GM12892 (cell line): ENCODE data around the gene SLC26A4.
"Not testable (repeated sequence)": the region's sequence is repeated elsewhere in the genome, so short reads cannot be mapped to it uniquely, and the experiment has no call there.

ENCODE experiments used
- DNase-seq: peaks from one replicate; pipeline ENCODE4 v3.0.0; 2011; ENCODE audit not compliant: insufficient read length
- FAIRE-seq: peaks from 2 replicates; lab custom pipeline; 2011; peaks lifted over from hg19 to GRCh38; lab: Jason Lieb, UNC
- POLR2A ChIP-seq: IDR thresholded peaks from 2 replicates; pipeline ENCODE4 v1.6.1; 2011; ENCODE audit warnings: low read depth, low read length, control low read depth
- POLR2AphosphoS5 ChIP-seq: IDR thresholded peaks from 2 replicates; pipeline ENCODE4 v1.6.1; 2011; ENCODE audit warnings: low read depth, low read length, control low read depth
- TAF1 ChIP-seq: IDR thresholded peaks from 2 replicates; pipeline ENCODE4 v1.6.1; 2011; ENCODE audit warnings: low read depth, mild to moderate bottlenecking, control low read depth, low read length, borderline replicate concordance

SLC26A4 gene

DNA sequence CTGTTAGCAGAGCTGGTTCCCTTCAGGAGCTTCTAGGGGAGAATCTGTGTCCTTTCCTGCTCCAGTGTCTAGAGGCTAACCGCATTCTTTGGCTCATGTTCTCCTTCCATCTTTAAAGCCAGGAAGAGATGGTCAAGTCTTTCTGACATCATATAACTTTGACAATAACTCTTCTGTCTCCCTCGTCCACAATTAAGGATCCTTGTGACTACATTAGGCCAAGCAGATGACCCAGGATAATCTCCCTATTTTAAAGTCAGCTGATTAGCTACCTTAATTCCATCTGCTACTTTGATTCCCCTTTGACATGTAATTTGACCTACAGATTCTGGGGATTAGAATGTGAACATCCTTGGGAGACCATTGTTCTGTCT lies 28.1 kb upstream of the SLC26A4 start:
- no peak for FAIRE-seq
- DNase-seq = no peak
- TF ChIP-seq TAF1 (no peak), POLR2AphosphoS5 (no peak), POLR2A (no peak)

- peak; percentile 5 for FAIRE-seq
- no peak for TF ChIP-seq TAF1
- TF ChIP-seq POLR2A = no peak
- no peak for TF ChIP-seq POLR2AphosphoS5
- DNase-seq = no peak
These were observed 22.0 kb upstream of the SLC26A4 start for GRCh38 chr7:107638594-107638993.

- not testable (repeated sequence) for FAIRE-seq
These were observed 21.6 kb upstream of the SLC26A4 start for GRCh38 chr7:107639070-107639469.

DNA sequence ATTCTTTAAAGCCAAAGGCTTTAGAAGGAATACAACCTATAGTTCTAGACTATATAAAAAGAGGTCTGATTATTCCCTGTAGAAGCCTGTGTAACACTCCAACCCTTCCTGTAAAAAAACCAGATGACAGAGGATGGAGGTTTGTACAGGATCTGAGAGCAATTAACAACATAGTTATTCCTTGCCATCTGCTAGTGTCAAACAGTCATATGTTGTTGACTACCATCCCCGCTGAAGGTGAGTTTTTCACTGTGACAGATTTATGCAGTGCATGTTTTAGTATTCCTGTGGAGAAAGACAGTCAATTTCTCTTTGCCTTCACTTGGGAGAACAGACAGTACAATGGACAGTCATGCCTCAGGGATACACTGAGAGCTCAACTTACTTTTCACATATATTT lies 19.0 kb upstream of the SLC26A4 start:
- FAIRE-seq = no peak

More at GRCh38 chr7:107639070-107639469, 21.6 kb upstream of the SLC26A4 start:
- DNase-seq = not testable (repeated sequence)

DNA sequence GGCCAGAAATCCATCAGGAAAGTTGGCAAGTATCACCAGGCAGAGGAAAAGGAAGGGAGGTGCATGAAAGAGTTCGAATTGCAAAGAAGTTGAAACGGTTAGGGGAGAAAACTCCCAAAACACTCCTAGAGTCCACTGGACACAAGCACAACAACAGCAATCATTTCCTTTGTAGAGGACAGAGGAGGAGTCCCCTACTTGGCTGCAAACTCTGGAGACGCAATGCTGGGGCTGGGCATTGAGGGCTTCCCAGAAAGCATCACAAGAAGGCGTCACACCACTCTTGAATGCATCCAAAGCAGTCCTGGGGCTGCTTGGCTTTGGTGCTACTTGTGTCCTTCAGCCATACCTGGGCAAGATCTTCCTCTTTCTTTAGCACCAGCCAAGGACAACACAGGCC lies 18.1 kb upstream of the SLC26A4 start:
- no peak for FAIRE-seq

More for the DNA sequence above, 19.0 kb upstream of the SLC26A4 start:
- no peak for DNase-seq
- TF ChIP-seq TAF1 (no peak), POLR2A (no peak), POLR2AphosphoS5 (no peak)

GRCh38 chr7:107643407-107643806 lies 17.2 kb upstream of the SLC26A4 start:
- FAIRE-seq (no peak), DNase-seq (no peak)
- TF ChIP-seq TAF1 (no peak), POLR2AphosphoS5 (no peak), POLR2A (no peak)

More for the DNA sequence above, 18.1 kb upstream of the SLC26A4 start:
- no peak for DNase-seq
- TF ChIP-seq POLR2AphosphoS5 (no peak), TAF1 (no peak), POLR2A (no peak)

GRCh38 chr7:107643938-107644308 lies 16.7 kb upstream of the SLC26A4 start:
- FAIRE-seq = no peak
- TF ChIP-seq POLR2A = no peak
- TF ChIP-seq POLR2AphosphoS5 = no peak
- no peak for DNase-seq

- TF ChIP-seq POLR2AphosphoS5 = no peak
- no peak for TF ChIP-seq POLR2A
- no peak for TF ChIP-seq TAF1
- DNase-seq = no peak
- no peak for FAIRE-seq
These were observed 16.2 kb upstream of the SLC26A4 start for GRCh38 chr7:107644309-107644974.

DNA sequence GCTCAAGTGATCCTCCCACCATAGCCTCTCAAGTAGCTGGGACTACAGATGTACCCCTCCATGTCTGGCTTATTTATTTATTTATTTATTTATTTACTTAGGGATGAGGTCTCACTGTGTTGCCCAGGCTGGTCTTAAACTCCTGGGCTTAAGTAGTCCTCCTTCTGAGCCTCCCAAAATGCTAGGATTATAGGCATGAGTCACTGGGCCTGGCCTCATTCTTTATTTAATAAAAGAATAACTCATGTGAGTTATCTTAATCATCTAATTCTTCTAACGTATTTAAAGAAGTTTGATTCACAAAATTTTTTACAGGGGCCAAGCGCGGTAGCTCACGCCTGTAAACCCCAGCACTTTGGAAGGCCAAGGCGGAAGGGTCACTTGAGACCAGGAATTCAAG lies 8.0 kb upstream of the SLC26A4 start:
- FAIRE-seq (no peak), DNase-seq (no peak)
- TF ChIP-seq TAF1 (no peak), POLR2A (no peak), POLR2AphosphoS5 (no peak)

GRCh38 chr7:107658467-107658866 lies 2.2 kb upstream of the SLC26A4 start:
- DNase-seq (no peak), FAIRE-seq (no peak)
- no peak for TF ChIP-seq POLR2A
- no peak for TF ChIP-seq TAF1
- no peak for TF ChIP-seq POLR2AphosphoS5

DNA sequence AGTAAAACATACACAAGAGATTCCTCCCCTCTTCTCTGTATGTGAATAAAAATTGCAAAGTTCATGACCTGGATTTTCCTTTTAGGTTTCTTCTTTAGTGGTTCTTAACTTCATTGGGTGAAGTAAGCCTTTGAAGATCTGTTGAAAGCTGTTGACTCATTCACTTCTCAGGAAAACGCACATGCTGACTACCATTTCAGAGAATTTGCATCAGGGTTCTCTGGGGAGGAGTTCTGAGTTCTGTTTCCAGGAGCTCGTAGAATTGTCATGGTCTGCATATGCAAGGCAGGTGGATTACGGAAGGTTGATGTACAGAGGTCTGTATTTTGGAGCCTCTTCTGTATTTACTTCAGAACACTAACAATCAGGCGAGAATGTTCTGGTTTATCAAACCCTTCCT lies 962 bp upstream of the SLC26A4 start:
- no peak for FAIRE-seq
- DNase-seq = no peak
- TF ChIP-seq POLR2AphosphoS5 = no peak
- TF ChIP-seq TAF1 = no peak
- TF ChIP-seq POLR2A = no peak

- DNase-seq = peak; percentile 27
- FAIRE-seq = peak; percentile 58
- TF ChIP-seq POLR2AphosphoS5 = no peak
- TF ChIP-seq POLR2A = no peak
- no peak for TF ChIP-seq TAF1
These were observed 645 bp downstream of the SLC26A4 start for GRCh38 chr7:107661081-107661864.
